Heart left ventricle (tissue), 13 donors: ENCODE data around the gene AACS.
"Not testable (repeated sequence)": the region's sequence is repeated elsewhere in the genome, so short reads cannot be mapped to it uniquely, and the experiment has no call there.

Source experiments
- POLR2A ChIP-seq, 2 donors: fragments of 450-650 bp; IDR thresholded peaks; one replicate each; pipeline ENCODE4 v1.6.1; 2017; ENCODE audit warnings: antibody characterized with exemption in 2 of 2, mild to moderate bottlenecking in 2 of 2, moderate library complexity in 2 of 2
- TF ChIP-seq, protein P1 (sequence below), 12 donors: fragments of 200-600 bp; sonication (generic) in 4 of 12; IDR thresholded peaks; one replicate each; pipeline versions ENCODE4 v1.5.0 to v1.8.0; 2018 to 2022; ENCODE audit warnings: antibody characterized with exemption in 12 of 12, mild to moderate bottlenecking in 5 of 12
- donor health status: ischemic (EF 13 %, LVEDD 7.1; RV severe dilation, severe dysfunction).
- donor health status: DM: no; HTN: yes; CAD: no.
- donor health status: DM: no; HTN: no; CAD: no.
- donor health status: ischemic (EF 25% LVEDD 6.9; RV normal size, moderate dysfunction).
- donor health status: ischemic (EF 25% LVEDD 5.7; RV mildly dilated, moderate dysfunction).
- donor health status: ischemic (EF 35%, LVEDD 5.7; RV mildly dilated, moderate dysfunction).
- donor health status: nonischemic (EF 11% LVEDD 7.7; RV severe dilation, severe dysfunction).
- donor health status: DM: yes; HTN: yes; CAD: no.
- donor health status: PGD.
- donor health status: ischemic (EF 29% LVEDD 5.4; RV normal size, mild dysfunction).
- donor health status: nonischemic (EF 23%, LVEDD 6.1; RV moderate dilation, normal function).

DNA sequence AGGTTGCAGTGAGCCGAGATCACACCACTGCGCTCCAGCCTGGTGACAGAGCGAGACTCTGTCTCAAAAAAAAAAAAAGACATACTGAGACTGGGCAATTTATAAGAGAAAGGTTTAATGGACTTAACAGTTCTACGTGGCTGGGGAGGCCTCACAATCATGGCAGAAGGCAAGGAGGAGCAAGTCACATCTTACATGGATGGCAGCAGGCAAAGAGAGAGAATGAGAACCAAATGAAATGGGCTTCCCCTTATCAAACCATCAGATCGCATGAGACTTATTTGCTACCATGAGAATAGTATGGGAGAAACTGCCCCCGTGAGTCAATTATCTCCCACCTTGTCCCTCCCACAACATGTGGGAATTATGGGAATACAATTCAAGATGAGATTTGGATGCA lies 47.4 kb downstream of the AACS start:
- not testable (repeated sequence) for TF ChIP-seq POLR2A (IDR thresholded peaks at IDR 0.05)
- TF ChIP-seq, protein P1, sequence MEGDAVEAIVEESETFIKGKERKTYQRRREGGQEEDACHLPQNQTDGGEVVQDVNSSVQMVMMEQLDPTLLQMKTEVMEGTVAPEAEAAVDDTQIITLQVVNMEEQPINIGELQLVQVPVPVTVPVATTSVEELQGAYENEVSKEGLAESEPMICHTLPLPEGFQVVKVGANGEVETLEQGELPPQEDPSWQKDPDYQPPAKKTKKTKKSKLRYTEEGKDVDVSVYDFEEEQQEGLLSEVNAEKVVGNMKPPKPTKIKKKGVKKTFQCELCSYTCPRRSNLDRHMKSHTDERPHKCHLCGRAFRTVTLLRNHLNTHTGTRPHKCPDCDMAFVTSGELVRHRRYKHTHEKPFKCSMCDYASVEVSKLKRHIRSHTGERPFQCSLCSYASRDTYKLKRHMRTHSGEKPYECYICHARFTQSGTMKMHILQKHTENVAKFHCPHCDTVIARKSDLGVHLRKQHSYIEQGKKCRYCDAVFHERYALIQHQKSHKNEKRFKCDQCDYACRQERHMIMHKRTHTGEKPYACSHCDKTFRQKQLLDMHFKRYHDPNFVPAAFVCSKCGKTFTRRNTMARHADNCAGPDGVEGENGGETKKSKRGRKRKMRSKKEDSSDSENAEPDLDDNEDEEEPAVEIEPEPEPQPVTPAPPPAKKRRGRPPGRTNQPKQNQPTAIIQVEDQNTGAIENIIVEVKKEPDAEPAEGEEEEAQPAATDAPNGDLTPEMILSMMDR (IDR thresholded peaks at IDR 0.05): not testable (repeated sequence)
